Testis (tissue), 3 donors: ENCODE measurements around the gene PPARGC1A. TPM values are rescaled to one million over a fixed set of nuclear protein-coding genes. Genes with fewer than 3 reads are reported as not detected.

Experiments used
- DNase-seq: peaks from one replicate; pipeline ENCODE4 v3.0.0-alpha.2; 2019
- H3K27ac ChIP-seq, 2 donors: fragments of 200-600 bp; sonication (generic); one replicate each; pipeline ENCODE4 v1.5.1; 2019
- H3K27me3 ChIP-seq: fragments of 200-600 bp; sonication (generic); one replicate; pipeline ENCODE4 v1.5.1; 2019
- H3K36me3 ChIP-seq: fragments of 200-600 bp; sonication (generic); one replicate; pipeline ENCODE4 v1.5.1; 2017; ENCODE audit warnings: low read depth; ENCODE audit errors: missing control alignments
- H3K4me1 ChIP-seq: fragments of 200-600 bp; sonication (generic); one replicate; pipeline ENCODE4 v1.5.1; 2019
- H3K4me3 ChIP-seq, 2 donors: fragments of 200-600 bp; sonication (generic); one replicate each; pipeline ENCODE4 v1.5.1; 2017 to 2019
- H3K9me3 ChIP-seq: fragments of 200-600 bp; sonication (generic); one replicate; pipeline ENCODE4 v1.5.1; 2017
- POLR2A ChIP-seq: fragments of 450-650 bp; IDR thresholded peaks from one replicate; pipeline ENCODE4 v1.6.1; 2017; ENCODE audit warnings: antibody characterized with exemption, mild to moderate bottlenecking, moderate library complexity
- WGBS, 2 donors: methylation state at CpG; one replicate each; pipeline ENCODE4 v1.1.5; 2018; 5-methylcytosine and 5-hydroxymethylcytosine counted together
- intact Hi-C: fragments of 100-400 bp; cut with DNase I; formaldehyde crosslinking; loops from one replicate; pipeline ENCODE4 v1.15.1; 2023; ENCODE audit warnings: low total_unique reads
- polyA plus RNA-seq: library from polyadenylated mRNA; stranded (reverse); fragments of 350-450 nt; fragmentation: Illumina TruSeq; extraction: RNeasy Lipid Tissue Mini Kit (QIAGEN cat#74804); gene quantifications from one replicate; pipeline ENCODE4 v1.2.3, GENCODE V29; 2014; ENCODE audit warnings: low read depth, low replicate concordance; ENCODE audit not compliant: insufficient read depth
- total RNA-seq, 2 donors: library from RNA; depleted of rRNA; stranded (reverse); fragments of >200 nt; gene quantifications; one replicate each; pipeline ENCODE4 v1.2.3, GENCODE V29; 2016
- TF ChIP-seq, protein P1 (sequence below), 3 experiments: fragments of 450-650 bp in 2 of 3; fragments of 200-600 bp in 1 of 3; sonication (generic) in 1 of 3; IDR thresholded peaks; one replicate each; pipeline ENCODE4 v1.5.1; 2016 to 2019; ENCODE audit warnings: antibody characterized with exemption in 3 of 3, mild to moderate bottlenecking in 2 of 3, moderate library complexity in 1 of 3

The PPARGC1A gene
- total and polyA plus RNA-seq, 3 donors from 2014 or later: 15.4 to 33.4 (median 33.0) TPM

DNA sequence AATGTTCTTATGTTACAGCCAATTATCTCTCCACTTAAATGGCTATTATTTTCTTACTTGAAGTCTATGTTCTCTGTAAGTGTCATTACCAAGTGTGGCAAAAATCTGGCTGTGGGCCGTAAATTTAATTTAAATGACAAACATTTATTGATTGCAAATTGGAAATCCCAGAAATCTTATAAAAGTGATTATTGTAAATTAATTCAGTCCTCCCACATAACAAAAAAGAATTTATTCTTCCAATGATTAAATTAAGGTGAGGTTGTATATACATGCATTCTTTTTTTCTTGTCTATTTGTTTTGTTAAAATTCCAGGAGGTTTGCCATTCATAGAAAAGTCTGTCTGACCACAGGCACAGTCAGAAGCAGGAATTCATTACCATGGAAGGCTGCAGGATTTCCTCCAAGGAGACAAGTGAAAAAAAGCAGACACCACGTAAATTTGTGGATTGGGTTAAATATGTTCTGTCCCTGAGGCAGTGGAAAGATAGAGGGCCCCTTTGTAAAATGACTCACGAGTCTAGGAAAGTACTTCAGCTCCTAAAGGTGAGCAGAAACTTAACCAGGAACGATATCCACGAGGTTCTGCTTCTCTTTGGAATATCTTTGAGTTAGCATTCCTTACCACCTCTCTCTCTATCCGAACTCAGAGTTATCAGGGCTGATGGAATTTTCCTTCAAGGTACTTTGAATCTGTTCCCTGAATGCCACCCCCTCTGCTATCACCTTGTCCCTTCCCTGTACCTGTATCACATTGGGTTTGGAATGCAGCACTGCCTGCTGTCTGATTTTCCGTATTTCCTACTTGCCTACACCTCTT is 10.7 kb downstream of the PPARGC1A start:
- Histone ChIP-seq H3K4me1 (peaks cover 19% of the 10 kb centered on the region), H3K9me3 (no peaks in the 10 kb centered on the region), H3K36me3 (no peaks in the 10 kb centered on the region), H3K27ac (peak overlapping the region in 1 of 2 donors; percentile 31), H3K27me3 (no peaks in the 10 kb centered on the region), H3K4me3 (no peak overlapping the region)
- TF ChIP-seq, protein P1, sequence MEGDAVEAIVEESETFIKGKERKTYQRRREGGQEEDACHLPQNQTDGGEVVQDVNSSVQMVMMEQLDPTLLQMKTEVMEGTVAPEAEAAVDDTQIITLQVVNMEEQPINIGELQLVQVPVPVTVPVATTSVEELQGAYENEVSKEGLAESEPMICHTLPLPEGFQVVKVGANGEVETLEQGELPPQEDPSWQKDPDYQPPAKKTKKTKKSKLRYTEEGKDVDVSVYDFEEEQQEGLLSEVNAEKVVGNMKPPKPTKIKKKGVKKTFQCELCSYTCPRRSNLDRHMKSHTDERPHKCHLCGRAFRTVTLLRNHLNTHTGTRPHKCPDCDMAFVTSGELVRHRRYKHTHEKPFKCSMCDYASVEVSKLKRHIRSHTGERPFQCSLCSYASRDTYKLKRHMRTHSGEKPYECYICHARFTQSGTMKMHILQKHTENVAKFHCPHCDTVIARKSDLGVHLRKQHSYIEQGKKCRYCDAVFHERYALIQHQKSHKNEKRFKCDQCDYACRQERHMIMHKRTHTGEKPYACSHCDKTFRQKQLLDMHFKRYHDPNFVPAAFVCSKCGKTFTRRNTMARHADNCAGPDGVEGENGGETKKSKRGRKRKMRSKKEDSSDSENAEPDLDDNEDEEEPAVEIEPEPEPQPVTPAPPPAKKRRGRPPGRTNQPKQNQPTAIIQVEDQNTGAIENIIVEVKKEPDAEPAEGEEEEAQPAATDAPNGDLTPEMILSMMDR (IDR thresholded peaks at IDR 0.05): no peak
- TF ChIP-seq POLR2A: no peak
- intact Hi-C loops: no loop called here
- 63 to 64% methylated on average over 7 of the region's 7 CpGs for WGBS, 2 donors
- DNase-seq: no peak

DNA sequence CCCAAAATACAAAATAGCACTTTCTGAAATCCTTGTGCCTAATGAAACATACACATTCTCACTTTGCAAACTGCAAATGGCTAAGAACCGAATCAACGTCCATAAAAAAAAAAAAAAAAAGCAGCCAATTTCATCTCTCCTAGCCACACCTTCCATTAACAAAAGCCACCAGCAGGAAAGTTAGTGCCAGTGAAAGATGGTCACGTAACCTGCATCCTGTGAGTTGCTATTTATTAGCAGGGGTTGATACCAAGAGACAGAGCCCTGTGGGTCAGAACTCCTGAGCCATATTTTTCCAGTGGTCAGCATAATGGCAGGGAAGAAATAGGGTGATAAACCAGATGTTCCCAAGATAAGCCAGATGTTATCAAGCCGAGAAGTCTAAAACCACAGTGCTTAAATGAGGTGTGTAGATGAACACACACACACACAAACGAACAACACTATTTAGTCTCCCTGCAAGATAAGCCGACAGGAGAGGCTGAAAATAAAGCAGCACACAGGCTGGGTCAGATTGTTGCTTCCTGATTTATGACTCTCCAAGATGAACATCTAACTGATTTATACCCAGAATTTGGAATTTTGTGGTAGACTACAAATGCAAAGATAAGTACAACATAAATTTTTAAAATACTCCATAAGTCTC is 11.5 kb downstream of the PPARGC1A start:
- peaks cover 19% of the 10 kb centered on the region for H3K4me1 ChIP-seq

DNA sequence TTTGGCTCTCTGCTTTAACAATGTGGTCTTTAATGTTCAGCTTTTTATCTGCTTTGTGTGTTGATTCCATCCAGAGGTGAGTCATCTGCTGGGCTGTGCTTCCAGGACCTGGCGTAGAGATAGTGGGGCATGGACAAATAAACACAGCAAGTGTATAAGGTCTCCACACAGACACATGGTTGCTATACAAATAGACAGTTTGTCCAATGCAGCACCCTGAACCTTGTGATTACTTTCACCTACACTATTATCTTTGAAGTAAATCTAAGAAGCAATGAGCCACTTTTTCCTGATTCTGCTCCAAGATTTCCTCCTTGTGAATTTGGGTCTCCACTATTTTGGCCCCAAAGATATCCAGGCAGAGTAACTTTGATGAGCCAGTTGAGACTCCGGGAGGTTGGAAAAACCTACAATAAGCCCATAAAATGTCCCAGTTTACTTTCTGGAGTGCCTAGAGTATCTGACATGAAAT is 12.1 kb downstream of the PPARGC1A start:
- H3K36me3 ChIP-seq: no peaks in the 10 kb centered on the region
- TF ChIP-seq POLR2A: no peak
- TF ChIP-seq, protein P1 (IDR thresholded peaks at IDR 0.05): no peak
- 47 to 57% methylated on average over 2 of the region's 2 CpGs for WGBS, 2 donors
- no peaks in the 10 kb centered on the region for H3K9me3 ChIP-seq
- no peaks in the 10 kb centered on the region for H3K27me3 ChIP-seq
- no peak overlapping the region for H3K4me3 ChIP-seq
- peak overlapping the region in 1 of 2 donors; percentile 31 for H3K27ac ChIP-seq
- intact Hi-C loops: no loop called here
- H3K4me1 ChIP-seq: peaks cover 19% of the 10 kb centered on the region
- no peak for DNase-seq

More for the DNA sequence above, 11.5 kb downstream of the PPARGC1A start:
- TF ChIP-seq POLR2A: no peak
- TF ChIP-seq, protein P1 (IDR thresholded peaks at IDR 0.05): no peak
- no peak overlapping the region for H3K4me3 ChIP-seq
- no peak overlapping the region for H3K27ac ChIP-seq
- no peaks in the 10 kb centered on the region for H3K27me3 ChIP-seq
- intact Hi-C loops: no loop called here
- H3K9me3 ChIP-seq: no peaks in the 10 kb centered on the region
- WGBS, 2 donors: 45 to 68% methylated on average over 6 of the region's 6 CpGs
- no peaks in the 10 kb centered on the region for H3K36me3 ChIP-seq
- DNase-seq: no peak

DNA sequence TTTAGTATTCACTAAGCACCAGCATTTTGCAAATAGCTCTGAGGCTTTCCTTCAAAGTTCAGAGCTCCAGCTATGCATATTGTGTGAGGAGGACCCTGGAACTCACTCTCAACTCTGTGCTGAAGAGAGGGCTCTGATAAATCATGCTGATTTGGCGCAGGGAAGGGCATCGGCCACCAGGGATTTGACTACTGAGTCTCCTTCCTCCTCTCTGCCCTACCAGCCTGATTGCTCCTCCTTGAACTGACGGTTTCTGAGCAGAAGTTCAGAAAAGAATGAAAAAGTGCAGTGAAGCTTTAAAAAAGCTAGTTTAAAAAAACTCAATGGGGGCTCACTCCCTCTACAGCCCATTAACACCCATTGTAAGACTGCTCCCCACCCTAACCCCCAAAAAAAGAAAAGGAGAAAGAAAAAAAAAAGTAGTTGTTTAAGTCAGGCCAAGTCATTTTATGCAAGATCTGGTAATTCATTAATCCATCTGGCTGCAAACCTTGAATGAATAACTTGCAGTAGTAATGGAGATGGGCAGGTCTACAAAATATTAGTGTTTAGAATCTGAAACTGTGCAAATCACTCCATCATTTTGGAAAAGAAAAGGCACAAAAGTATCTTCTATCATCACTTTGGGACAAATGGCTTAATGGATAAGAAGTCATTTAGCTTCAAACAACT is 13.3 kb downstream of the PPARGC1A start:
- H3K4me1 ChIP-seq: peaks cover 31% of the 10 kb centered on the region
- no peaks in the 10 kb centered on the region for H3K27me3 ChIP-seq
- no peak overlapping the region for H3K27ac ChIP-seq
- DNase-seq: no peak
- TF ChIP-seq POLR2A: no peak
- TF ChIP-seq, protein P1 (IDR thresholded peaks at IDR 0.05): no peak
- H3K36me3 ChIP-seq: no peaks in the 10 kb centered on the region
- H3K9me3 ChIP-seq: no peaks in the 10 kb centered on the region
- WGBS, 2 donors: 85 to 93% methylated on average over 3 of the region's 3 CpGs
- intact Hi-C loops: no loop called here
- H3K4me3 ChIP-seq: no peak overlapping the region
